GM12873 (cell line): ENCODE results near the gene BBOX1.

Experiments
- CTCF ChIP-seq: IDR thresholded peaks from 2 replicates; pipeline ENCODE4 v1.5.1; 2012; ENCODE audit warnings: low read depth, mild to moderate bottlenecking, moderate library complexity, low read length, control low read depth; ENCODE audit not compliant: insufficient read depth; ENCODE audit errors: missing control alignments

BBOX1 gene

DNA sequence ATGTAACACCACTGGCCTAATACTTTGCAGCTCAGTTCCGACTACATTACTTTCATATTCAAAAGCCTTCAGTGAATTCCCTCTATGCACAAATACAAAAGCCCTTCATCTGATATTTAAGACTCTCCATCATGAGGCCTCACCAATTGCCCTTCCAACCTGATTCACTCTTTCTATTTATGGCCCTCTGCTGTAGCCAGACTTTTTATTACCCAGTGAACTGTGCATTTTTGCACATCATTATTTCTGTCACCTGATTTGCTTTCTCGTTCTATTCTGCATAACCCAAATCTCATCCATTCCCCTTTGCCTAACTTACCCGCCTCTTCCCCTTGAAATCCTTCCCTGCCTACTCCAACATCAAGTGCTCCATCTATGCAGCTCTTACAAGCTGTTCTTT, 78.3 kb downstream of the BBOX1 start:
- no peak for TF ChIP-seq CTCF

DNA sequence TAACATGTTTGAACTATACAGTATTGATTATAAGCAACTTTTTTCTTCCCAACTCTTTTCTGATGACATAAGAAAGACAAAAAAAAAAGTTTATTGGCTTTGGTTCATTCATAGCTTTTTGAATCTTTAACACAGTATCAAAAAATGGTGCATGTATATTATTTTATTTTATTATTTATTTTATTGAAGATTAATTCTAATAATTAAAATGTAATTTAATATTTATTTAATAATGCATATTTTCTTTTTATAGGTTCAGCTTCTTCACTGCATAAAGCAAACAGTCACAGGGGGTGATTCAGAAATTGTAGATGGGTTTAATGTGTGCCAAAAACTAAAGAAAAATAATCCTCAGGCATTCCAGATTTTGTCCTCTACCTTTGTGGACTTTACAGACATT, 78.8 kb downstream of the BBOX1 start:
- no peak for TF ChIP-seq CTCF

DNA sequence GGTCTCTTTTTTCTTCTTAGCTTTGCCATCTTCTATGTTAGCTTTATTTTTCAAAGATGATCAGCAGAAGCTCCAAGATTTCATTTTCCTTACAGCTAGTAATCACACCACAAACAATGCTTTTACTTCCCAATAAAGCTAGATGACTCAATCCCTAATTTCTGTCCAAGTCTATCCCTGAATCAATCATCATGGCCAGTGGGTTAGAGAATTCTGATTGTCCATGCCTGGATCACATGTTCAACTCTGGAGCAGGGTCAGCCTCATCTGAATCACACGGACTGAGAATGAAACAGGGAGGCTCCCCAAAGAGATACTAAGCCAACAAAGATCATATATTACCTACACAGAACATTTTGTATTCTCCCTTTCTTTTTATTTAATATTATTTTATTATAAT, 79.6 kb downstream of the BBOX1 start:
- no peak for TF ChIP-seq CTCF

DNA sequence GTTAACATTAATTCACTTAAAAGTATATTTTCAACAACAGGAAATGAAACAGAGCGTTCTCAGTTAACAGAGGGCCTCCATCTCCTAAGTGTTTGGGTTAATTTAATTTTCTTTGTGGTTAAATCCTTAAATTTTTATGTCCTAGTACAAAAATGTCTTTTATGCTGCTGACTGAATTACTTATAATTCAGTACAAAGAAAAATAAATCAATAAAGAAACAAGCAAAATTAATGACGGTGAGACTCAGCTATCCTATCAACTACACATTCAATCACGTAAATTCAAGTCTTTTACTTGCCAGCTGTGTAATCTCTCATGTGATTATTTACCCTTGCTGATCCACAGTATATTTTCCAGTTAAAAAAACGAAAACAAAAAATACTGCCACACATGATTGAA, 81.4 kb downstream of the BBOX1 start:
- no peak for TF ChIP-seq CTCF

DNA sequence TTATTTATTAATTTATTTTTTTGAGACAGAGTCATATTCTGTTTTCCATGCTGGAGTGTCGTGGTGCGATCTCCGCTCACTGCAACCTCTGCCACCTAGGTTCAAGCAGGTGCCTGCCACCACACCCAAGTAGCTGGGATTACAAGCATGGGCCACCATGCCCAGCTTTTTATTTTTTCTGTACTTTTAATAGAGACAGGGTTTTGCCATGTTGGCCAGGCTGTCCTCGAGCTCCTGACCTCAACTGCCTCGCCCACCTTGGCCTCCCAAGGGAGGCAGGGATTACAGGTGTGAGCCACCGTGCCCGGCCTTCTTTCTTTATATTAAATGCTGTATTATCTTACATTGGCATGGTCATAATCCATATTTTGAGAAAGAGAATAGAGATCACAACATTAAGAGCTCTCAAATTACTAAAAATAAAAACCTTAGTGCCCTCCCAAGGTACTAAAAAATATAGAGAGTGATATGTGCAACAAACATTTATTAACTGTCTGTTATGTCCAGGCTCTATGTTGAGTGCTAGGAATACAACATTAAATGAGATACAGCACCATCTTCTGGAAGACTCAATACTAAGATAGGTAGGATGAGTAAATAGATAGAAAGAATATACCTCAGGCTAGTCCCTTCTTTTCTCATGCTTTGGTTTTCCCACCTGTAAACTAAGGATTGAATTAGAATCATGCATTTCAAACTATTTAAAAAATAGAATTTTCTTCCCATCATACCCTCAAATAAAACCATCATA, 84.1 kb downstream of the BBOX1 start:
- no peak for TF ChIP-seq CTCF

GRCh38 chr11:27129686-27130085, 89.1 kb downstream of the BBOX1 start:
- no peak for TF ChIP-seq CTCF

GRCh38 chr11:27130806-27131205, 90.2 kb downstream of the BBOX1 start:
- TF ChIP-seq CTCF, result no peak
